K562 (cell line): ENCODE data around the gene GLCCI1. TPM values are rescaled to one million over a fixed set of nuclear protein-coding genes. Genes with fewer than 3 reads are reported as not detected.

Experiments
- ATAC-seq: fragments of 200-7000 bp; cut with Tn5 transposase; 3 replicates; pipeline ENCODE4 v1.9.1; 2020; ENCODE audit warnings: moderate library complexity
- BruUV-seq: library from RNA; stranded (reverse); fragments of 400-500 nt; replicated peaks from 2 replicates; lab custom pipeline; 2021; lab: Mats Ljungman, UMichigan
- CTCF ChIA-PET: fragments of 300-600 bp; formaldehyde crosslinking; extraction: SDS; loops from one replicate; lab custom pipeline; 2021; ENCODE audit warnings: low intra/inter-chr PET ratio; lab: Yijun Ruan, JAX
- POLR2A ChIA-PET: fragments of 300-600, 350-650 bp; sonication (Branson Sonifier 250); formaldehyde crosslinking; extraction: SDS; loops from one replicate; lab custom pipeline; 2021; ENCODE audit warnings: antibody characterized with exemption, inconsistent platforms; lab: Yijun Ruan, JAX
- DNase-seq, 4 experiments: peaks; one replicate each; pipeline versions ENCODE4 v3.0.0 to v3.0.0-alpha.2; 2011 to 2018; ENCODE audit warnings: low spot score in 3 of 4, mixed read lengths in 3 of 4; ENCODE audit errors: extremely low read depth in 1 of 4
- FAIRE-seq: peaks from 2 replicates; lab custom pipeline; 2011; peaks lifted over from hg19 to GRCh38; lab: Jason Lieb, UNC
- H2AFZ ChIP-seq: 2 replicates; pipeline ENCODE4 v1.6.0; 2011; ENCODE audit warnings: low read depth, low read length, control low read depth, inconsistent platforms
- H3K27ac ChIP-seq: fragments of 200-600 bp; 3 replicates; pipeline ENCODE4 v1.8.0; 2011; ENCODE audit warnings: low read depth, mild to moderate bottlenecking, control low read depth, inconsistent platforms, low read length, moderate library complexity, mixed read lengths; ENCODE audit errors: extremely low read depth
- H3K27me3 ChIP-seq, 2 experiments: fragments of 300-600 bp in 1 of 2; 2 replicates in 1 of 2; 3 replicates in 1 of 2; pipeline versions ENCODE4 v1.6.0 to v1.8.0; 2011; ENCODE audit warnings: inconsistent platforms in 2 of 2, low read length in 2 of 2, mild to moderate bottlenecking in 1 of 2, mixed read lengths in 1 of 2, moderate library complexity in 1 of 2; ENCODE audit not compliant: control insufficient read depth in 2 of 2, insufficient read depth in 2 of 2
- H3K36me3 ChIP-seq: fragments of 300-600 bp; 3 replicates; pipeline ENCODE4 v1.8.0; 2011; ENCODE audit warnings: mild to moderate bottlenecking, low read length, inconsistent platforms; ENCODE audit not compliant: control insufficient read depth, insufficient read depth
- H3K4me1 ChIP-seq, 2 experiments: fragments of 200-600 bp in 1 of 2; replicated peaks in 1 of 2; 2 replicates in 1 of 2; 3 replicates in 1 of 2; pipeline versions ENCODE4 v1.5.1 to v1.8.0; 2011; ENCODE audit warnings: inconsistent platforms in 2 of 2, low read length in 2 of 2, mild to moderate bottlenecking in 1 of 2, mixed read lengths in 1 of 2, moderate library complexity in 1 of 2; ENCODE audit not compliant: control insufficient read depth in 2 of 2, insufficient read depth in 2 of 2
- H3K4me2 ChIP-seq: 2 replicates; pipeline ENCODE4 v1.6.1; 2011; ENCODE audit warnings: low read length, control low read depth, inconsistent platforms, mixed read lengths; ENCODE audit not compliant: insufficient read depth
- H3K4me3 ChIP-seq: fragments of 200-600 bp; sonication (generic), shearing (Covaris generic); 2 replicates; pipeline ENCODE4 v1.5.1; 2016; ENCODE audit warnings: control low read depth, inconsistent platforms
- H3K79me2 ChIP-seq: fragments of 200-600 bp; 3 replicates; pipeline ENCODE4 v1.8.0; 2011; ENCODE audit warnings: low read length, inconsistent platforms; ENCODE audit not compliant: control insufficient read depth, insufficient read depth
- H3K9ac ChIP-seq, 2 experiments: 2 replicates each; pipeline versions ENCODE4 v1.6.0 to v1.6.1; 2011; ENCODE audit warnings: low read depth in 2 of 2, low read length in 2 of 2, control low read depth in 1 of 2, inconsistent platforms in 1 of 2, mild to moderate bottlenecking in 1 of 2, mixed read lengths in 1 of 2; ENCODE audit not compliant: insufficient read depth in 1 of 2
- H3K9me1 ChIP-seq: one replicate; pipeline ENCODE4 v1.6.0; 2011; ENCODE audit warnings: inconsistent platforms, mild to moderate bottlenecking, low read length, moderate library complexity; ENCODE audit not compliant: control insufficient read depth, insufficient read depth
- H3K9me3 ChIP-seq: replicated peaks from 2 replicates; pipeline ENCODE4 v1.5.1; 2011; ENCODE audit warnings: low read depth, low read length, inconsistent platforms; ENCODE audit not compliant: control insufficient read depth, insufficient read depth
- H4K20me1 ChIP-seq: replicated peaks from 2 replicates; pipeline ENCODE4 v1.6.1; 2011; ENCODE audit warnings: low read length, inconsistent platforms, mixed read lengths; ENCODE audit not compliant: control insufficient read depth, insufficient read depth
- CEBPB ChIP-seq: fragments of 450-650 bp; IDR thresholded peaks from 2 replicates; pipeline ENCODE4 v1.6.1; 2016; ENCODE audit warnings: missing genetic modification characterization, missing compliant biosample characterization
- DIDO1 ChIP-seq: fragments of 450-650 bp; IDR thresholded peaks from 2 replicates; pipeline ENCODE4 v1.6.1; 2016; ENCODE audit warnings: low read depth, missing biosample characterization, missing genetic modification characterization
- KLF6 ChIP-seq: fragments of 250-450 bp; sonication (Bioruptor Pico); IDR thresholded peaks from 2 replicates; pipeline ENCODE4 v1.4.0; 2020; ENCODE audit warnings: mild to moderate bottlenecking, moderate library complexity, borderline replicate concordance
- MCM3 ChIP-seq: fragments of 450-650 bp; IDR thresholded peaks from 2 replicates; pipeline ENCODE4 v1.6.1; 2016
- NELFE ChIP-seq: IDR thresholded peaks from 2 replicates; pipeline ENCODE4 v1.6.1; 2011; ENCODE audit warnings: mild to moderate bottlenecking; ENCODE audit not compliant: insufficient read depth, insufficient read length
- PHF8 ChIP-seq: fragments of 200-600 bp; sonication (generic); IDR thresholded peaks from 2 replicates; pipeline ENCODE4 v1.6.1; 2012; ENCODE audit warnings: mixed run types, mild to moderate bottlenecking, inconsistent platforms, low read length, moderate library complexity, borderline replicate concordance
- PRMT5 ChIP-seq: sonication (generic); formaldehyde crosslinking; IDR thresholded peaks from 2 replicates; pipeline ENCODE4 v1.5.0; 2020; ENCODE audit warnings: missing genetic modification reagents
- ZNF77 ChIP-seq: fragments of 250-450 bp; sonication (Bioruptor Pico); IDR thresholded peaks from 2 replicates; pipeline ENCODE4 v1.5.0; 2020
- WGBS: fragments of 100-300 bp; shearing (Covaris generic); methylation state at CpG from one replicate; pipeline ENCODE4 v1.1.6; 2016; ENCODE audit warnings: low coverage, mixed read lengths; ENCODE audit not compliant: insufficient coverage; ENCODE audit errors: missing lambda C conversion rate; 5-methylcytosine and 5-hydroxymethylcytosine counted together
- in situ Hi-C: fragments of 300-500 bp; cut with MboI; formaldehyde crosslinking; loops from 4 replicates; pipeline ENCODE4 v1.15.0; 2018; ENCODE audit warnings: inconsistent platforms, mixed read lengths
- intact Hi-C: fragments of 100-400 bp; cut with micrococcal nuclease; formaldehyde crosslinking; loops from 2 replicates; pipeline ENCODE4 v1.14.2; 2022
- polyA plus RNA-seq, 8 experiments: library from polyadenylated mRNA; depleted of rRNA in 4 of 8; stranded (reverse) in 5 of 8; unstranded in 3 of 8; fragments of >200 nt; fragmentation: Nextera tagmentation in 2 of 8; fragmentation: Illumina TruSeq in 1 of 8; extraction: Ambion mirVana in 2 of 8; extraction: Trizol in 1 of 8; gene quantifications; 2 replicates each; pipeline versions ENCODE4 v1.2.1 to v1.2.3, GENCODE V29; 2011 to 2014; ENCODE audit warnings: inconsistent platforms in 1 of 8, missing spikeins in 1 of 8
- total RNA-seq, 7 experiments: library from RNA; depleted of rRNA in 6 of 7; stranded (reverse); fragments of >200 nt in 6 of 7; fragmentation: Illumina TruSeq in 2 of 7; extraction: Trizol in 2 of 7; gene quantifications; 2 replicates each; pipeline versions ENCODE4 v1.2.1 to v1.2.3, GENCODE V29; 2011 to 2021; ENCODE audit warnings: low replicate concordance in 1 of 7
- TF ChIP-seq, protein P1 (sequence below): fragments of 450-650 bp; IDR thresholded peaks from 2 replicates; pipeline ENCODE4 v1.6.1; 2016; ENCODE audit warnings: borderline replicate concordance
- TF ChIP-seq, protein P2 (sequence below): sonication (generic); formaldehyde crosslinking; IDR thresholded peaks from 2 replicates; pipeline ENCODE4 v1.8.1; 2023; ENCODE audit warnings: mild to moderate bottlenecking, missing genetic modification reagents
- TF ChIP-seq, protein P3 (sequence below): fragments of 450-650 bp; IDR thresholded peaks from one replicate; pipeline ENCODE4 v1.6.1; 2018; ENCODE audit warnings: mild to moderate bottlenecking, moderate library complexity; ENCODE audit not compliant: partially characterized antibody

Gene GLCCI1
- total and polyA plus RNA-seq, 9 of the 15 experiments (the other 6 are each of a cell fraction or from before 2014, with no cell fraction given) = 2.7 to 11.9 (median 7.2) TPM

DNA sequence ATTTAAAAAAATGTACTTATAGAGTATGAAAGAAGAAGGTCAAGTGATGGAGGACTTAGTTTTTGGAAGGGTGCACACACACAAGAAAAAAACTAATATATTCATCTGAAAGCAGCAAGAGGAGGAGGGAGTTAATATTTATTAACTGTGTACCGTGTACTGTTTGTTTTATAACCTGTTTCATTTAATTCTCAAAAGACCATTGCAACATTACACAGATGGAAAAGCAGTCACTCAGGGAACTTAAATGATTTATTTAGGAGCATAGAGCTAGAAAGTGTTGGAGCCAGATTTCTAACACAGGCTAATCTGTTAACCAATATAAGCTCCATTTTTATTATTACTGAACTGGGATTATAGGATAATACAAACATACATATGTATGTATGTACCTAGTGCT lies 36.7 kb downstream of the GLCCI1 start:
- Histone ChIP-seq H3K4me3 (no peak overlapping the region), H3K4me2 (no peak overlapping the region), H2AFZ (no peak overlapping the region), H3K9me3 (no peaks in the 10 kb centered on the region), H3K4me1 (no peaks in the 10 kb centered on the region), H3K27me3 (no peaks in the 10 kb centered on the region), H4K20me1 (no peaks in the 10 kb centered on the region), H3K9ac (no peak overlapping the region), H3K79me2 (no peaks in the 10 kb centered on the region), H3K36me3 (no peaks in the 10 kb centered on the region), H3K27ac (no peak overlapping the region), H3K9me1 (no peaks in the 10 kb centered on the region)
- in situ Hi-C loops (no loop called here), intact Hi-C loops (no loop called here)
- FAIRE-seq (no peak), ATAC-seq (no peak), DNase-seq (no peak)
- no peak for TF ChIP-seq PHF8
- no peak for TF ChIP-seq PRMT5 (CRISPR knock-in tag)
- TF ChIP-seq, protein P1, sequence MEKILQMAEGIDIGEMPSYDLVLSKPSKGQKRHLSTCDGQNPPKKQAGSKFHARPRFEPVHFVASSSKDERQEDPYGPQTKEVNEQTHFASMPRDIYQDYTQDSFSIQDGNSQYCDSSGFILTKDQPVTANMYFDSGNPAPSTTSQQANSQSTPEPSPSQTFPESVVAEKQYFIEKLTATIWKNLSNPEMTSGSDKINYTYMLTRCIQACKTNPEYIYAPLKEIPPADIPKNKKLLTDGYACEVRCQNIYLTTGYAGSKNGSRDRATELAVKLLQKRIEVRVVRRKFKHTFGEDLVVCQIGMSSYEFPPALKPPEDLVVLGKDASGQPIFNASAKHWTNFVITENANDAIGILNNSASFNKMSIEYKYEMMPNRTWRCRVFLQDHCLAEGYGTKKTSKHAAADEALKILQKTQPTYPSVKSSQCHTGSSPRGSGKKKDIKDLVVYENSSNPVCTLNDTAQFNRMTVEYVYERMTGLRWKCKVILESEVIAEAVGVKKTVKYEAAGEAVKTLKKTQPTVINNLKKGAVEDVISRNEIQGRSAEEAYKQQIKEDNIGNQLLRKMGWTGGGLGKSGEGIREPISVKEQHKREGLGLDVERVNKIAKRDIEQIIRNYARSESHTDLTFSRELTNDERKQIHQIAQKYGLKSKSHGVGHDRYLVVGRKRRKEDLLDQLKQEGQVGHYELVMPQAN = no peak
- TF ChIP-seq, protein P2, sequence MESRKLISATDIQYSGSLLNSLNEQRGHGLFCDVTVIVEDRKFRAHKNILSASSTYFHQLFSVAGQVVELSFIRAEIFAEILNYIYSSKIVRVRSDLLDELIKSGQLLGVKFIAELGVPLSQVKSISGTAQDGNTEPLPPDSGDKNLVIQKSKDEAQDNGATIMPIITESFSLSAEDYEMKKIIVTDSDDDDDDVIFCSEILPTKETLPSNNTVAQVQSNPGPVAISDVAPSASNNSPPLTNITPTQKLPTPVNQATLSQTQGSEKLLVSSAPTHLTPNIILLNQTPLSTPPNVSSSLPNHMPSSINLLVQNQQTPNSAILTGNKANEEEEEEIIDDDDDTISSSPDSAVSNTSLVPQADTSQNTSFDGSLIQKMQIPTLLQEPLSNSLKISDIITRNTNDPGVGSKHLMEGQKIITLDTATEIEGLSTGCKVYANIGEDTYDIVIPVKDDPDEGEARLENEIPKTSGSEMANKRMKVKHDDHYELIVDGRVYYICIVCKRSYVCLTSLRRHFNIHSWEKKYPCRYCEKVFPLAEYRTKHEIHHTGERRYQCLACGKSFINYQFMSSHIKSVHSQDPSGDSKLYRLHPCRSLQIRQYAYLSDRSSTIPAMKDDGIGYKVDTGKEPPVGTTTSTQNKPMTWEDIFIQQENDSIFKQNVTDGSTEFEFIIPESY (CRISPR knock-in tag) = no peak
- no peak for TF ChIP-seq NELFE
- TF ChIP-seq, protein P3, sequence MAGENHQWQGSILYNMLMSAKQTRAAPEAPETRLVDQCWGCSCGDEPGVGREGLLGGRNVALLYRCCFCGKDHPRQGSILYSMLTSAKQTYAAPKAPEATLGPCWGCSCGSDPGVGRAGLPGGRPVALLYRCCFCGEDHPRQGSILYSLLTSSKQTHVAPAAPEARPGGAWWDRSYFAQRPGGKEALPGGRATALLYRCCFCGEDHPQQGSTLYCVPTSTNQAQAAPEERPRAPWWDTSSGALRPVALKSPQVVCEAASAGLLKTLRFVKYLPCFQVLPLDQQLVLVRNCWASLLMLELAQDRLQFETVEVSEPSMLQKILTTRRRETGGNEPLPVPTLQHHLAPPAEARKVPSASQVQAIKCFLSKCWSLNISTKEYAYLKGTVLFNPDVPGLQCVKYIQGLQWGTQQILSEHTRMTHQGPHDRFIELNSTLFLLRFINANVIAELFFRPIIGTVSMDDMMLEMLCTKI = no peak
- no peak for TF ChIP-seq CEBPB
- TF ChIP-seq MCM3 = no peak
- no peak for TF ChIP-seq ZNF77 (CRISPR knock-in tag)
- TF ChIP-seq KLF6 (CRISPR knock-in tag) = no peak
- TF ChIP-seq DIDO1 = no peak
- ChIA-PET CTCF (no interaction called here), POLR2A (interaction anchor here (0.9 kb wide), 2 partner anchors 9 to 16 kb away, joined by 3 read pairs; no protein-coding TSS in a partner anchor)
- 65% methylated on average over 1 of the region's 1 CpG for WGBS
- BruUV-seq = no TSS peak
